Skin of body (tissue), 2 donors: ENCODE data around the gene PDLIM1. TPM values are rescaled to one million over a fixed set of nuclear protein-coding genes. Genes with fewer than 3 reads are reported as not detected.
"Not testable (repeated sequence)": the region's sequence is repeated elsewhere in the genome, so short reads cannot be mapped to it uniquely, and the experiment has no call there.

Experiments
- DNase-seq: peaks from one replicate; lab custom pipeline; 2025; lab: John Stamatoyannopoulos, UW
- total RNA-seq: library from RNA; depleted of rRNA; stranded (reverse); fragments of >200 nt; gene quantifications from one replicate; pipeline ENCODE4 v1.2.3, GENCODE V29; 2014

PDLIM1 gene
- total RNA-seq, 1 donor from 2014 or later, result 21.9 TPM

- DNase-seq, result no peak
Observed at GRCh38 chr10:95211606-95212279, 79.1 kb downstream of the PDLIM1 start.

- DNase-seq, result no peak
Observed at GRCh38 chr10:95209509-95210127, 81.2 kb downstream of the PDLIM1 start.

DNA sequence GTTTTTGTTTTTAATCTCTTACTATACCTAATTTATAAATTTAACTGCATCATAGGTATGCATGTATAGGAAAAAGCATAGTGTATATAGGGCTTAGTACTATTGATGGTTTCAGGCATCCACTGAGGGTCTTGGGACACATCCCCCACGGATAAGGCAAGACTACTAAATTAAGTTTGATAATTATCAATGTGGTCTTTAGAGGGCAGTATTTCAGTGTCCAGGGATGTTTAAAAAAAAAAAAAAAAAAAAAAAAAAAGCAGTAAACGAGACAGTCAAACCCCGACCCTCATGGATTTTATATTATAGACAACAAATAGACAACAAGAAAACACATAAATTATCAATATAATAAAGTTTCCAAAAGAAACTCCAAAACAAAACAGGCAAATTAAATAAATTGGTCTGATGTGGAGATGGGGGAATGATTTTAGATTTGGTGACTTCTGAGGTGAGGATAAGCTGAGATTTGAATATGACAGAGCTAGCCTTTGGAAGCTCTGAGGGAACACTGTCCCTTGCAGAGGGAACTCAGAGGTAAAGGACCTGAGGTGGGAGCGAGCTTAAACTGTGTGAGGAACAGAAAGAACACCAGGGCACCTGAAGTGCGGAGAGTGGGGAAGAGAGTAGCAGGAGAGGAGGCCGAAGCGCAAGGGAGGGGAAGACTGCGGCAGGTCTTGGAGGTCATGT lies 82.0 kb downstream of the PDLIM1 start:
- DNase-seq, result no peak

GRCh38 chr10:95202865-95203264 lies 87.9 kb downstream of the PDLIM1 start:
- not testable (repeated sequence) for DNase-seq

GRCh38 chr10:95201736-95202135 lies 89.1 kb downstream of the PDLIM1 start:
- DNase-seq, result no peak

DNA sequence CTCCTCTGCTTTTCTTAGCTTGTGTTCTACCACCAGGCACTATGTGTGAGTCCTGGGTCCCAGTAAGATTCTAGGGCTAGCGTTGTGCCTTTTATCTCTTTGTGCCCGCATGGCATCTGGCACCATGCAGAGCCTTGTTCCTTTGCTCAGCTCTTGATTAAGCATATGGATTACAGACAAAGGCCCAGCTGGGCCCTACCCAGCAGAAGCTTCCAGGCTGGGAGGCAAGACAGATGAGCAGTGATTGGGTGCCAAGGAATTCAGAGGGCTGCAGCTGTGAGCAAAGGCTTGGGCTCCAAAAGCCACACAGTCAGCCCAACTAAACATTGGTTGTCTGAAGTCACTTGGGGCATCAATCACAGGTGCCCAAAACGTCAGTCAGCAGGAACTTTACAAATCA lies 94.8 kb downstream of the PDLIM1 start:
- no peak for DNase-seq

DNA sequence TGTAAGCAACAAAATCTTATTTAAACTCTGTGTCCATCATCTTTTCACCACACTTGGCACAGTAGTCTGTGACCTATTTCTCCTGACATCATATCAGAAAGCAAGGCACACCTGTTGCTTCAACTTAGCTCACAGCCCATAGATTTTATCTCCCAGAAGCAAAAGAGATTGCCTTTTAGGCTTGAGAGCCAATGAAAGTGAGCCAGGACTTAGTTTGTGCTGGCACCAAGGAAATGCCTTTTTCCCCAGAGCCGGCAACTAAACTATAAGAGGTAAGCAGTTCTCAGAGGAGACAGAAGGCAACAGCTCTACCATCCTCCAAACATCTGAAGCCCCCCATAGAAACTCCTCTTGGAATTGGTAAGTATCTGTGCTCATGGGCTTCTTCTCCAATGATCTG lies 96.9 kb downstream of the PDLIM1 start, which contains the start of gene ACSM6:
Gene ACSM6, plus strand, starts transcription at position 295 of the 400 bp plus-strand sequence. CDS start 248 bp downstream, outside the sequence.
- no peak for DNase-seq

DNA sequence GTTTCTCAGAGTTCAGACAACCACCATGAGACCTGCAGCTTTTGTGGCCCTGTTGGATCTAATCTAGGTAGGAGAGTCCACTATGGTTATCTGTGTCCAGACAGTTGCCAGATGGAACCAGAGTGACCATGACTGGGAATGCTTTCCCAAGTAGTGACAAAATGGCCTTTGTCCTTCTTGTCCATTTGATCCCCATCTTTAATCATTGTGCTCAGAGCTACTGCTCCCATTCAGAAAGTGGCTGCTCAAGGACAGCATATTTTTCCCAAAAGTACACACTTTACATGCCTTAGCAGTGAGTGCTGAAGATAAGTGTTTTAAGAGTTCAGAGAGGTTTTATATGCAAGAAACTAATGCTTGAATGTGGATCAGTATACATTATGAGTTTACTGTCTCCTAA lies 102.2 kb downstream of the PDLIM1 start:
- no peak for DNase-seq

DNA sequence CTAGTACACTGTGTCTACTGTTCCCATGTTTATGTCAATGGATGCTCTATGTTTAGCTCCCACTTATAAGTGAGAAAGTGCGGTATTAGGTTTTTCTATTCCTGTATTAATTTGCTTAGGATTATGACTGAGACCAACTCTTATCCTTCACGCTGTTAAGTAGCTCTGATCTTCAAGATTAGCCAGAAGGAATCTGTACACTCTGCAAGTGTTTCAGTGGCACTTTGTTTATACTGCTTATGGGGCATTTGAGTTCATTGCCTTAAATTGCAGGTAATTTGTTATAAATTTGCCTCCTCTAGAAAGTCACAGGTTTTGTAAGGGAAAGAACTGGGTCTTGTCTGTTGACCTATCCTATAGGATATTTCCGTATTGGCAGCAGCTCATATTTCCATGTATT lies 103.2 kb downstream of the PDLIM1 start:
- DNase-seq, result no peak

Other genes with a start within 250 kb of the PDLIM1 start
- 0.30 TPM for gene CYP2C8, start 221.5 kb downstream of the PDLIM1 start, total RNA-seq
- 4.5 TPM for gene ACSM6, start 96.8 kb downstream of the PDLIM1 start, total RNA-seq